SIG-M5 treated with dmso at 0.1 percent for 504 hours (cell line): ENCODE data around the gene ATG16L1.
A peak's percentile ranks its signal among the peaks of the same experiment; 100 is the strongest.

ENCODE experiments used
- DNase-seq: peaks from one replicate; lab custom pipeline; 2025; ENCODE audit not compliant: unreplicated experiment; lab: John Stamatoyannopoulos, UW

The ATG16L1 gene

GRCh38 chr2:233251306-233252116 is at the start of gene ATG16L1:
Gene ATG16L1, plus strand, starts transcription at chr2:233251673. Its CDS starts 155 bp downstream, at chr2:233251828.
- DNase-seq: peak; percentile 95

GRCh38 chr2:233202531-233202944 is 48.9 kb upstream of the ATG16L1 start:
- no peak for DNase-seq

- DNase-seq: no peak
These were observed 48.4 kb upstream of the ATG16L1 start for GRCh38 chr2:233203060-233203459.

- no peak for DNase-seq
These were observed 47.1 kb upstream of the ATG16L1 start for GRCh38 chr2:233204286-233204936.

GRCh38 chr2:233208382-233209116 is 42.9 kb upstream of the ATG16L1 start:
- no peak for DNase-seq

GRCh38 chr2:233209117-233209532 is 42.3 kb upstream of the ATG16L1 start:
- no peak for DNase-seq

- no peak for DNase-seq
These were observed 41.8 kb upstream of the ATG16L1 start for GRCh38 chr2:233209533-233210171.

- no peak for DNase-seq
These were observed 41.2 kb upstream of the ATG16L1 start for GRCh38 chr2:233210281-233210680.

GRCh38 chr2:233210843-233211547 is 40.5 kb upstream of the ATG16L1 start:
- no peak for DNase-seq

- no peak for DNase-seq
These were observed 40.0 kb upstream of the ATG16L1 start for GRCh38 chr2:233211548-233211895.

- DNase-seq: no peak
These were observed 38.5 kb upstream of the ATG16L1 start for GRCh38 chr2:233213011-233213410.

GRCh38 chr2:233213975-233214374 is 37.5 kb upstream of the ATG16L1 start:
- DNase-seq: no peak

GRCh38 chr2:233217892-233218377 is 33.5 kb upstream of the ATG16L1 start:
- DNase-seq: no peak

- no peak for DNase-seq
These were observed 32.6 kb upstream of the ATG16L1 start for GRCh38 chr2:233218836-233219235.

GRCh38 chr2:233219848-233220247 is 31.6 kb upstream of the ATG16L1 start:
- no peak for DNase-seq

GRCh38 chr2:233221378-233222063 is 30.0 kb upstream of the ATG16L1 start:
- no peak for DNase-seq

- DNase-seq: peak; percentile 97
These were observed 28.2 kb upstream of the ATG16L1 start for GRCh38 chr2:233223059-233223894.

- DNase-seq: no peak
These were observed 26.0 kb upstream of the ATG16L1 start for GRCh38 chr2:233225230-233226068.
